Epithelial cell of esophagus (primary cell): Measurements from ENCODE around the gene RBAK.

Experiments used
- DNase-seq: peaks from one replicate; pipeline ENCODE4 v3.0.0; 2010; ENCODE audit warnings: low read depth
- H3K4me3 ChIP-seq: 2 replicates; pipeline ENCODE4 v1.5.1; 2011; ENCODE audit warnings: mild to moderate bottlenecking, low read length, control low read depth
- TF ChIP-seq, protein P1 (sequence below): IDR thresholded peaks from 2 replicates; pipeline ENCODE4 v1.5.1; 2011; ENCODE audit warnings: low read depth, mild to moderate bottlenecking, low read length, control low read depth, inconsistent platforms; ENCODE audit not compliant: insufficient read depth; ENCODE audit errors: missing control alignments

The RBAK gene

GRCh38 chr7:5045558-5046396 is at the start of gene RBAK:
TSS of gene RBAK (plus strand) at chr7:5045860. CDS start at chr7:5048077, 2,217 bp downstream.
- H3K4me3 ChIP-seq, result peak within 1 kb of the TSS; percentile 73
- TF ChIP-seq, protein P1, sequence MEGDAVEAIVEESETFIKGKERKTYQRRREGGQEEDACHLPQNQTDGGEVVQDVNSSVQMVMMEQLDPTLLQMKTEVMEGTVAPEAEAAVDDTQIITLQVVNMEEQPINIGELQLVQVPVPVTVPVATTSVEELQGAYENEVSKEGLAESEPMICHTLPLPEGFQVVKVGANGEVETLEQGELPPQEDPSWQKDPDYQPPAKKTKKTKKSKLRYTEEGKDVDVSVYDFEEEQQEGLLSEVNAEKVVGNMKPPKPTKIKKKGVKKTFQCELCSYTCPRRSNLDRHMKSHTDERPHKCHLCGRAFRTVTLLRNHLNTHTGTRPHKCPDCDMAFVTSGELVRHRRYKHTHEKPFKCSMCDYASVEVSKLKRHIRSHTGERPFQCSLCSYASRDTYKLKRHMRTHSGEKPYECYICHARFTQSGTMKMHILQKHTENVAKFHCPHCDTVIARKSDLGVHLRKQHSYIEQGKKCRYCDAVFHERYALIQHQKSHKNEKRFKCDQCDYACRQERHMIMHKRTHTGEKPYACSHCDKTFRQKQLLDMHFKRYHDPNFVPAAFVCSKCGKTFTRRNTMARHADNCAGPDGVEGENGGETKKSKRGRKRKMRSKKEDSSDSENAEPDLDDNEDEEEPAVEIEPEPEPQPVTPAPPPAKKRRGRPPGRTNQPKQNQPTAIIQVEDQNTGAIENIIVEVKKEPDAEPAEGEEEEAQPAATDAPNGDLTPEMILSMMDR, result no peak
- peak; percentile 93 for DNase-seq

DNA sequence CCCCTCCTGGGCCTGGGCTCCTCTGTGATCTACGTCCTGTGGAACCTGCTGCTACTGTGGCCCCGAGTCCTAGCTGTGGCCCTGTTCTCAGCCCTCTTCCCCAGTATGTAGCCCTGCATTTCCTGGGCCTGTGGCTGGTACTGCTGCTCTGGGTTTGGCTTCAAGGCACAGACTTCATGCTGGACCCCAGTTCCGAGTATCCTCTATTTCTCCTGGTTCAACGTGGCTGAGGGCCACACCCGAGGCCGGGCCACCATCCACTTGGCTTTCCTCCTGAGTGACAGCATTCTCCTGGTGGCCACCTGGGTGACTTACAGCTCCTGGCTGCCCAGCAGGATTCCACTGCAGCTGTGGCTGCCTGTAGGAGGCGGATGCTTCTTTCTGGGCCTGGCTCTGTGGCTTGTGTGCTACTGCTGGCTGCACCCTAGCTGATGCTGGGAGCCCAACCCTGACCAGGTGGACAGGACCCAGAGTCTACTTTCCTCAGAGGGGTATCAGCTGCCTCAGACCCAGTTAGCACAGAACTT is 48.9 kb upstream of the RBAK start:
- H3K4me3 ChIP-seq, result no peak overlapping the region
- no peak for DNase-seq
- TF ChIP-seq, protein P1, result no peak

- TF ChIP-seq, protein P1, result no peak
- H3K4me3 ChIP-seq, result no peak overlapping the region
- no peak for DNase-seq
Measured at GRCh38 chr7:4998244-4998643, 47.4 kb upstream of the RBAK start.

GRCh38 chr7:4998910-4999309 is 46.8 kb upstream of the RBAK start:
- TF ChIP-seq, protein P1, result no peak
- no peak for DNase-seq
- H3K4me3 ChIP-seq, result no peak overlapping the region

GRCh38 chr7:4999369-4999950 is 46.2 kb upstream of the RBAK start:
- TF ChIP-seq, protein P1, result no peak
- no peak for DNase-seq
- no peak overlapping the region for H3K4me3 ChIP-seq

- DNase-seq, result no peak
- no peak overlapping the region for H3K4me3 ChIP-seq
- TF ChIP-seq, protein P1, result no peak
Measured at GRCh38 chr7:5001003-5001402, 44.7 kb upstream of the RBAK start.

- peak; percentile 43 for DNase-seq
- H3K4me3 ChIP-seq, result no peak overlapping the region
- TF ChIP-seq, protein P1, result no peak
Measured at GRCh38 chr7:5001911-5002310, 43.7 kb upstream of the RBAK start.
